BLaER1 treated with 17β-estradiol and CSF1 and Interleukin-3, amounts not matched to agents 10 nM and 100 nM (cell line): ENCODE data around the gene DTD2.

Experiments
- H3K27ac ChIP-seq, 11 experiments: shearing (Covaris generic); formaldehyde crosslinking; 2 replicates each; pipeline ENCODE4 v1.8.1; 2022
- H3K27me3 ChIP-seq, 11 experiments: shearing (Covaris generic); formaldehyde crosslinking; 2 replicates each; pipeline ENCODE4 v1.8.1; 2022
- H3K36me3 ChIP-seq, 11 experiments: shearing (Covaris generic); formaldehyde crosslinking; 2 replicates each; pipeline ENCODE4 v1.8.1; 2022
- H3K4me1 ChIP-seq, 10 experiments: shearing (Covaris generic); formaldehyde crosslinking; 2 replicates each; pipeline ENCODE4 v1.8.1; 2022
- H3K4me2 ChIP-seq, 11 experiments: shearing (Covaris generic); formaldehyde crosslinking; 2 replicates each; pipeline ENCODE4 v1.8.1; 2022
- H3K4me3 ChIP-seq, 10 experiments: shearing (Covaris generic); formaldehyde crosslinking; 2 replicates each; pipeline ENCODE4 v1.8.1; 2022
- H3K9ac ChIP-seq, 11 experiments: shearing (Covaris generic); formaldehyde crosslinking; 2 replicates each; pipeline ENCODE4 v1.8.1; 2022
- H3K9me3 ChIP-seq, 11 experiments: shearing (Covaris generic); formaldehyde crosslinking; replicated peaks in 1 of 11; 2 replicates each; pipeline ENCODE4 v1.8.1; 2022
- H4K20me1 ChIP-seq, 11 experiments: shearing (Covaris generic); formaldehyde crosslinking; 2 replicates each; pipeline ENCODE4 v1.8.1; 2022
- Cebpa-rat ChIP-seq, 11 experiments: shearing (Covaris generic); IDR thresholded peaks; 2 replicates each; pipeline ENCODE4 v1.8.1; 2022

DTD2 gene

DNA sequence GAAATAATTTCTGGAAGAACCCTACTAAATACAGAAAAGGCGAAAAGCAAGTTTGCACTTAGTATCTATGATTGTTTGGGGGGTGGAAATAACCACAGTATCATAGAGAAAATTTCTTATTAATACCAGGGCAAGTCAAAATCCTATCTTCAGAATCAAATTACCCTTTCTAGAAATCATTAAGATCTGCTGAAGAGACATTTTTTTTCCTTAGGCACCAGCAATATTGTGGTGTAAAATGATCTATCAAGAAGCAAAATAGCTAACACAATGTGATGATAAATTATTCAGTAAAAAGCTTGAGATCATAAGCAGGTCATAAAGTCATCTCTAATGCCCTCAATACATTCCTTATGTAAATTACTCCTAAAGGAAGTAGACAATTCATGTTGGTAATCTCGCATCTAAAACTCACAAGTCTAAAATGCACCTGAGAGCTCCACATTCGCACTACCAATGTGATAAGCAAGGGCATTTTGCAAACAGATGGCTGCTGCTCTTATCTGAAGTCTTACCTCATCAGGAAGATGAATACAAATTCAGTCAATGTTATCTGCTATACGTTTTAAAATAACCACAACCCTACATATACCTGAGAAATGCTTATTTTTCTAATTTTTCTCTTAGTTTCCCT lies 51.6 kb downstream of the DTD2 start:
- Histone ChIP-seq H4K20me1 (peaks cover 0 to 56% (median 0%) of the 10 kb centered on the region in 11 experiments; a peak in 4 of 22 replicates), H3K4me2 (no peak overlapping the region), H3K9ac (no peak overlapping the region), H3K9me3 (no peaks in the 10 kb centered on the region; a peak in 1 of 22 replicates), H3K27ac (no peak overlapping the region), H3K4me1 (peaks cover 7 to 16% (median 10%) of the 10 kb centered on the region in 10 experiments; a peak in 15 of 20 replicates), H3K4me3 (no peak overlapping the region), H3K27me3 (no peaks in the 10 kb centered on the region), H3K36me3 (peaks cover 0 to 40% (median 0%) of the 10 kb centered on the region in 11 experiments; a peak in 8 of 22 replicates)
- no peak for TF ChIP-seq Cebpa-rat (IDR thresholded peaks at IDR 0.05)

DNA sequence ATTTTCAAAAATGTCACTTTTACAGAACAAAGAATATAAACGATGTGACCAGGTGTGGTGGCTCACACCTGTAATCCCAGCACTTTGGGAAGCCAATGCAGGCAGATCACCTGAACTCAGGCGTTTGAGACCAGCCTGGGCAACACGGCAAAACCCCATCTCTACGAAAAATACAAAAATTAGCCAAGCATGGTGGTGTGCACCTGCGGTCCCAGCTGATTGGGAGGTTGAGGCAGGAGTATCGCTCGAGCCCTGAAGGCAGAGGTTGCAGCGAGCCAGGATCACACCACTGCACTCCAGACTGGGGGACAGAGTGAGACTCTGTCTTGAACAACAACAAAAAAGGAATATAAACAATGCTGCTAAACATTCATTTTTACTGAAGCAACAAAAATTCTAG lies 52.2 kb downstream of the DTD2 start:
- H3K9me3 ChIP-seq: no peaks in the 10 kb centered on the region; a peak in 1 of 22 replicates
- no peak overlapping the region for H3K27ac ChIP-seq
- H4K20me1 ChIP-seq: peaks cover 0 to 53% (median 0%) of the 10 kb centered on the region in 11 experiments; a peak in 4 of 22 replicates
- H3K4me1 ChIP-seq: peaks cover 3 to 10% (median 8%) of the 10 kb centered on the region in 10 experiments; a peak in 15 of 20 replicates
- no peak overlapping the region for H3K4me3 ChIP-seq
- no peak overlapping the region for H3K9ac ChIP-seq
- no peak for TF ChIP-seq Cebpa-rat (IDR thresholded peaks at IDR 0.05)
- H3K4me2 ChIP-seq: no peak overlapping the region
- peaks cover 0 to 46% (median 0%) of the 10 kb centered on the region in 11 experiments; a peak in 8 of 22 replicates for H3K36me3 ChIP-seq
- no peaks in the 10 kb centered on the region for H3K27me3 ChIP-seq

DNA sequence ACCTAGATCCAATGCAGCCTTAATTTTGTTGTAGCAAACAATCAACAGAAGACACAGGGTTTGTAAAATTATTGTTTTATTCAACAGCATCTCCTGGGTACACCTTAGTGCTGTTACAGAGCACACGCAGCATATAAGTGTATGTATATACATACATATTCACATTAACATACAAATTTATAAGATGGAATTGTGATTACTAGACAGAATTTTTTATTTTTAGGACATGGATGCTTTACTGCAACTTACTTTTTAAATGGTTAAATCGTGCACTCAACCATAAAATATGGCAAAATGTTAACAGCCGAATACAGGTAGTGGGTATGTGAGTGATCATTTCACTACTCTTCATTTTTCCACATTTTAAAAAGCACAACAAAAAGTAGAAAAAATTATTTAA lies 53.6 kb downstream of the DTD2 start:
- Histone ChIP-seq H3K4me2 (no peak overlapping the region), H3K9me3 (no peaks in the 10 kb centered on the region), H3K27ac (no peak overlapping the region), H3K4me1 (no peaks in the 10 kb centered on the region), H3K9ac (no peak overlapping the region), H4K20me1 (peaks cover 0 to 47% (median 0%) of the 10 kb centered on the region in 11 experiments; a peak in 4 of 22 replicates), H3K4me3 (no peak overlapping the region), H3K36me3 (peaks cover 0 to 60% (median 4%) of the 10 kb centered on the region in 11 experiments; a peak in 10 of 22 replicates), H3K27me3 (no peaks in the 10 kb centered on the region)
- no peak for TF ChIP-seq Cebpa-rat (IDR thresholded peaks at IDR 0.05)

DNA sequence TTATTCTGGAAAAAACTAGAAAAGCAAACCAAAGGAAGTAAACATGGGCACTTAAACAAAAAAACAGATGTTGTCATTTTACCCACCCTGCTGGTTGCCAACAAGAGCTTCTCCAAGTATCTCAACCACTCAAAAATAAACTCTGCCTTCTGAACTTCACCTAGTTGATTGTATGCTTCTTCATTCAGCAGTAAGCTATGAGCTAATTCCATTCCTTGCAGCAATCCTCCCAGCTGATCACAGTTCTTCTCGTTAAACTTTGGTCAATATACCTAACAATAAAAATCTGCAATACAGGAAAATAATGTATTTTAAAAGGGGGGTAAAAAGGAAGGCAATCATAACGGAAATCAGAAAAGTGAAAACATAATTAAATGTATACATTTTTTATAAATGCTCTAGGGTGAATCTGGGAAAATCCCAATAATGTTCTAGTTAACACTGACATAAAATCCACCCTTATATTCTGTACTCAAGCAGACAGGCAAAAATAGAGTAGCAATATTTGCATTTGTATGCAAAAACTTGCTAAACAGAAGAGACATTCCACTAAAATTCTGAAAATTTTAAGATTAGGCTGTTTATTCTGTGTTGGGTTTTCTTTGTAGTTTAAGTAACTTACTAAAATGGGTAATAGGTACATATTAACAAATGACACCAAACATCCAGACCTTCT lies 54.4 kb downstream of the DTD2 start:
- H3K27ac ChIP-seq: no peak overlapping the region
- no peaks in the 10 kb centered on the region for H3K4me1 ChIP-seq
- no peaks in the 10 kb centered on the region for H3K9me3 ChIP-seq
- no peak overlapping the region for H3K4me2 ChIP-seq
- peaks cover 0 to 68% (median 9%) of the 10 kb centered on the region in 11 experiments; a peak in 12 of 22 replicates for H3K36me3 ChIP-seq
- no peak overlapping the region for H3K4me3 ChIP-seq
- H4K20me1 ChIP-seq: peaks cover 0 to 47% (median 0%) of the 10 kb centered on the region in 11 experiments; a peak in 4 of 22 replicates
- H3K9ac ChIP-seq: no peak overlapping the region
- TF ChIP-seq Cebpa-rat (IDR thresholded peaks at IDR 0.05): no peak
- no peaks in the 10 kb centered on the region for H3K27me3 ChIP-seq

DNA sequence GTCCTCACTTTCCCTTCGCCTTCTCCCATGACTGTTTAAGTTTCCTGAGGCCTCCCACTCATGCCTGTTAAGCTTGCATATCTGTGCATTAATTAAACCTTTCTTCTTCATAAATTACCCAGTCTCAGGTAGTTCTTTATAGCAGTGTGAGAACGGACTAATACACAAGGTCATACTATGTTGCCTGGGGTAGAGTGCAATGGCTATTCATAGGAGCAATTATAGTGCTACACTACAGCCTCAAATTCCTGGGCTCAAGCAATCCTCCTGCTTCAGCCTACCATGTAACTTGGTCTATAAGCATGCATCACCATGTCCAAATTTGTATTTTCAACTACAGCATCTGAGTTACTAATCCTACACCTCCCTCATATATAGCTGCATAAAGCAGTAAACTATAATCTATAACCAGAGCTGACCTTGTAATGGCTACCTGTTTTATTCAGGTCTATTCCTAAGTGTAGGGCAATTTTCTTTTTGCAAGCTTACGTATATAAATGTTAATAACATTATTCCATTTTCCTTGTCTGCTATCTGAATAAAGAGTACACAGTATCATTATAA lies 55.9 kb downstream of the DTD2 start:
- Histone ChIP-seq H3K9ac (no peak overlapping the region), H3K9me3 (no peaks in the 10 kb centered on the region), H4K20me1 (peaks cover 0 to 41% (median 0%) of the 10 kb centered on the region in 11 experiments; a peak in 4 of 22 replicates), H3K27me3 (no peaks in the 10 kb centered on the region), H3K4me1 (no peaks in the 10 kb centered on the region), H3K36me3 (peaks cover 0 to 75% (median 9%) of the 10 kb centered on the region in 11 experiments; a peak in 12 of 22 replicates), H3K4me3 (no peak overlapping the region), H3K27ac (no peak overlapping the region), H3K4me2 (no peak overlapping the region)
- no peak for TF ChIP-seq Cebpa-rat (IDR thresholded peaks at IDR 0.05)

DNA sequence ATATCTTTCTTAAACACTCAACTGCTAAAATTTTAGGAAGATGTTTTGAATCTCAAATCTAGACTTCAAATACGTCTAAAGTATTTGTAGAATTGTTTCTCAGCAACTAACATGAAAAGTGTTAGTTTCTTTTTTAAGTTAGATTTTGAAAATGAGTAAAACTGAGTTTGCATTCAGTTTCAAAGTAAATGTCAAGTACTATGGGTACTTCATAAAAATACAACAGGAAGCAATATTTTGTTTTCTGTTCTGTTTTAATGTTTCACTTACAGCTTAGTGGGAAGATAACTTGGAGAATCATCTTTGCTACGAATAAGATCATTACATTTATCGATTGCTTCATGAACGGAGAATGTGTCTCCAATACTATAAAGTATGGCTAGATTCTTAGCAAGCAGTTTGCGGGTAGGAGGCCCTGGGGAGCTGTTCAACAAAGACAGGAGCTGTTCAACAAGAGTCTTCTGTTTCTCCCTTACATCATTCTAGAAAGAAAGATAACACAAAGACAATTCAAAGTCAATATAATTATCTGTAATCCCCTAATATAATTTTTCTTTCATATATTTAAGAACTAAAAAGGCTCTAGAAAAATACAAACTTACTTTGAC lies 57.2 kb downstream of the DTD2 start:
- peaks cover 0 to 27% (median 0%) of the 10 kb centered on the region in 11 experiments; a peak in 4 of 22 replicates for H4K20me1 ChIP-seq
- H3K9ac ChIP-seq: no peak overlapping the region
- H3K27ac ChIP-seq: no peak overlapping the region
- TF ChIP-seq Cebpa-rat (IDR thresholded peaks at IDR 0.05): no peak
- H3K36me3 ChIP-seq: peaks cover 0 to 88% (median 9%) of the 10 kb centered on the region in 11 experiments; a peak in 12 of 22 replicates
- H3K4me2 ChIP-seq: no peak overlapping the region
- H3K27me3 ChIP-seq: no peaks in the 10 kb centered on the region
- no peaks in the 10 kb centered on the region for H3K4me1 ChIP-seq
- H3K9me3 ChIP-seq: no peaks in the 10 kb centered on the region
- H3K4me3 ChIP-seq: no peak overlapping the region
